ENCODE data around the gene RPRD1A.

DNA sequence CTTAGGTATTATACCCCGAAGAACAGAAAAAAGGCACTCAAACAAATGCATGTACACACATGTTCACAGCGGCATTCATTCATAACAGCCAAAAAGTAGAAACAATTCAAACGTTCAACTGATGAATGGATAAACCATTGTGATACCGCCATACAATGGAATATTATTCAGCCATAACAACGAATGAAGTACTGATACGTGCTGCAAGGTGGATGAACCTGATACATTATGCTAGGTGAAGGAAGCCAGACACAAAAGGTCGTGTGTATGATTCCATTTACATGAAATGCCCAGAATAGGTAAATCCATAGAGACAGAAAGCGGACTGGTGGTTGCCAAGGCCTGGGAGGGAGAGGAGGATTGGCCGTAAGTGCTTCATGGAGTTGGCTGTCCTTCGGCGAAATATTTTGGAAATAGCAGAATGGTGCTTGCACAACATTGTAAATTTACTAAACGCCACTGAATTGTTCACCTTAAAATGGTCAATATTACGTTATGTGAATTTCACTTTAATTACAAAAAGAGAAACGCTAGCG, 95.6 kb downstream of the RPRD1A start:
- TF ChIP-seq RNF2 (IDR thresholded peaks at IDR 0.05) (no peak), SRSF9 (IDR thresholded peaks at IDR 0.05; ENCODE audit: borderline replicate concordance, low read depth, low read length) (no peak), E2F3 (CRISPR knock-in tag; IDR thresholded peaks at IDR 0.05) (no peak), NFYB (IDR thresholded peaks at IDR 0.05; ENCODE audit: extremely low read depth, insufficient read length) (no peak), MTA3 (IDR thresholded peaks at IDR 0.05; ENCODE audit: borderline replicate concordance) (no peak)
- TF ChIP-seq, protein P1, sequence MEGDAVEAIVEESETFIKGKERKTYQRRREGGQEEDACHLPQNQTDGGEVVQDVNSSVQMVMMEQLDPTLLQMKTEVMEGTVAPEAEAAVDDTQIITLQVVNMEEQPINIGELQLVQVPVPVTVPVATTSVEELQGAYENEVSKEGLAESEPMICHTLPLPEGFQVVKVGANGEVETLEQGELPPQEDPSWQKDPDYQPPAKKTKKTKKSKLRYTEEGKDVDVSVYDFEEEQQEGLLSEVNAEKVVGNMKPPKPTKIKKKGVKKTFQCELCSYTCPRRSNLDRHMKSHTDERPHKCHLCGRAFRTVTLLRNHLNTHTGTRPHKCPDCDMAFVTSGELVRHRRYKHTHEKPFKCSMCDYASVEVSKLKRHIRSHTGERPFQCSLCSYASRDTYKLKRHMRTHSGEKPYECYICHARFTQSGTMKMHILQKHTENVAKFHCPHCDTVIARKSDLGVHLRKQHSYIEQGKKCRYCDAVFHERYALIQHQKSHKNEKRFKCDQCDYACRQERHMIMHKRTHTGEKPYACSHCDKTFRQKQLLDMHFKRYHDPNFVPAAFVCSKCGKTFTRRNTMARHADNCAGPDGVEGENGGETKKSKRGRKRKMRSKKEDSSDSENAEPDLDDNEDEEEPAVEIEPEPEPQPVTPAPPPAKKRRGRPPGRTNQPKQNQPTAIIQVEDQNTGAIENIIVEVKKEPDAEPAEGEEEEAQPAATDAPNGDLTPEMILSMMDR (IDR thresholded peaks at IDR 0.05 in 2 of 3, conservative IDR thresholded peaks at IDR 0.05 in 1 of 3; ENCODE audit: insufficient read depth in 2 of 3, low read depth in 1 of 3, low read length in 3 of 3), result no peak
- TF ChIP-seq, protein P2, sequence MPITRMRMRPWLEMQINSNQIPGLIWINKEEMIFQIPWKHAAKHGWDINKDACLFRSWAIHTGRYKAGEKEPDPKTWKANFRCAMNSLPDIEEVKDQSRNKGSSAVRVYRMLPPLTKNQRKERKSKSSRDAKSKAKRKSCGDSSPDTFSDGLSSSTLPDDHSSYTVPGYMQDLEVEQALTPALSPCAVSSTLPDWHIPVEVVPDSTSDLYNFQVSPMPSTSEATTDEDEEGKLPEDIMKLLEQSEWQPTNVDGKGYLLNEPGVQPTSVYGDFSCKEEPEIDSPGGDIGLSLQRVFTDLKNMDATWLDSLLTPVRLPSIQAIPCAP (CRISPR knock-in tag; IDR thresholded peaks at IDR 0.05; ENCODE audit: borderline replicate concordance), result no peak
